ENCODE data around the gene ZNF592.

Gene ZNF592

DNA sequence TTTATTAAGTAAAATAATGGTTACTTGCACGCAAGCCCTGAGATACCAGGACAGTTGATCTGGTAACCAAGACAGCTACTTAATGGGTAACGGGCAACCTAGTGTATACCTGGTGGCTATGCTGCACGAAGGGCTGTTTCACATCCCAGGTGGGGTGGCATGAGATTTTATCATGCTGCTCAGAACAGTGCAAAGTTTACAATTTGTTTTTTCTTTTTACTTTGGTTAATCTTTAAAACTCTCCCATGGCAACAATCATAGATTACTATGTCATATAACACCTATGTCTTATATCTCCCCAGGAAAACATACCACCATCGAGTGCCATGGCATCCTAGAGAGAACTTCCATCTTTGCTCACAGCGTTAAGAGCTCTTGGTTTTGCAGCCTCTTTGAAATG is 103.8 kb downstream of the ZNF592 start (continued):
- TF ChIP-seq, protein P1, sequence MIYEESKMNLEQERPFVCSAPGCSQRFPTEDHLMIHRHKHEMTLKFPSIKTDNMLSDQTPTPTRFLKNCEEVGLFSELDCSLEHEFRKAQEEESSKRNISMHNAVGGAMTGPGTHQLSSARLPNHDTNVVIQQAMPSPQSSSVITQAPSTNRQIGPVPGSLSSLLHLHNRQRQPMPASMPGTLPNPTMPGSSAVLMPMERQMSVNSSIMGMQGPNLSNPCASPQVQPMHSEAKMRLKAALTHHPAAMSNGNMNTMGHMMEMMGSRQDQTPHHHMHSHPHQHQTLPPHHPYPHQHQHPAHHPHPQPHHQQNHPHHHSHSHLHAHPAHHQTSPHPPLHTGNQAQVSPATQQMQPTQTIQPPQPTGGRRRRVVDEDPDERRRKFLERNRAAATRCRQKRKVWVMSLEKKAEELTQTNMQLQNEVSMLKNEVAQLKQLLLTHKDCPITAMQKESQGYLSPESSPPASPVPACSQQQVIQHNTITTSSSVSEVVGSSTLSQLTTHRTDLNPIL (CRISPR knock-in tag; IDR thresholded peaks at IDR 0.05; ENCODE audit: low read depth), result no peak
- TF ChIP-seq RARB (CRISPR knock-in tag; IDR thresholded peaks at IDR 0.05) (no peak), TOX (CRISPR knock-in tag; IDR thresholded peaks at IDR 0.05; ENCODE audit: borderline replicate concordance) (no peak), ISL1 (CRISPR knock-in tag; IDR thresholded peaks at IDR 0.05) (no peak), SNAI2 (CRISPR knock-in tag; IDR thresholded peaks at IDR 0.05) (no peak), ARNTL (CRISPR knock-in tag; IDR thresholded peaks at IDR 0.05; ENCODE audit: borderline replicate concordance, low read depth) (no peak)

DNA sequence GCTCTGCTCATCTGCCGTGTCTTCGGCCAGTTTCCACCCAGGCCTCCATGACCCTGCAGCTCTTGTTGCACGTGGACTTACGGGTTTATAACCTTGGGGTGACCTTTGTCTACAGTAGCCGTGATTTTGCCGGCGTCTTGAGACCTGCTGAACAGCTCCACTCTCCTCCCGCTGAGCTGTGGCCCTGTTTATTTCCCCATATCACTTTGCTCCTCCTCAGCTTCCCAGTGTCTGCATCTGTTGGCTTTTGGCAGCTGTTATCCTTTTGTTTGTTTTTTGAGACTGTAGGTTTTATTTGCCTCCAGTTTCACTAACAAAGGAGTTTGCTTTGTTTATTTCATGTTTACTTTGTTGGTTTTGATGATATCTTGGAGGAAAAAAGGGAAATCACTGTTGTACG is 106.7 kb downstream of the ZNF592 start:
- no peak for ATAC-seq
- no peak for TF ChIP-seq OSR1 (CRISPR knock-in tag; IDR thresholded peaks at IDR 0.05)
- no peak for TF ChIP-seq TCF4 (CRISPR knock-in tag; IDR thresholded peaks at IDR 0.05; ENCODE audit: borderline replicate concordance)

DNA sequence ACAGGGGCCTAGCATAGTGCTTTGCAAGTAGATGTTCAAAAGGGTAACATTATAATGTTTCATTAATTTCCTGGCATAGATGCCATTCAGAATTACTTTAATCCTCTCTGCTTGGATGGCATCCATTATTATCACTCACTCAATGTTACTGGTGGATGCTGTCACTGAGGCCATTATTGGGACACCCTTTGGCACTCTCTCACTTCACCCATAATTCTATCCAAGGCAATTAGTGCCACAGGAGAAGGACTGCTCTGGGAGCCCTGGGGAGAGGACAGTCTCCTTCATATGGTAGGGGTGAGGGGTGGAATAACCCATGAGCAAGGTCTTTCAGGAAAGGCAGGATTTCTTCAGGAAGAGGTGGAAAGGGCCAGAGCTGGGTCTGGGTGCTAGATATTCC is 107.4 kb downstream of the ZNF592 start:
- no peak for TF ChIP-seq RARB (CRISPR knock-in tag; IDR thresholded peaks at IDR 0.05)
- TF ChIP-seq ZC3H10 (CRISPR knock-in tag; IDR thresholded peaks at IDR 0.05), result no peak
- no peak for TF ChIP-seq ESRRG (CRISPR knock-in tag; IDR thresholded peaks at IDR 0.05)
- TF ChIP-seq, protein P2, sequence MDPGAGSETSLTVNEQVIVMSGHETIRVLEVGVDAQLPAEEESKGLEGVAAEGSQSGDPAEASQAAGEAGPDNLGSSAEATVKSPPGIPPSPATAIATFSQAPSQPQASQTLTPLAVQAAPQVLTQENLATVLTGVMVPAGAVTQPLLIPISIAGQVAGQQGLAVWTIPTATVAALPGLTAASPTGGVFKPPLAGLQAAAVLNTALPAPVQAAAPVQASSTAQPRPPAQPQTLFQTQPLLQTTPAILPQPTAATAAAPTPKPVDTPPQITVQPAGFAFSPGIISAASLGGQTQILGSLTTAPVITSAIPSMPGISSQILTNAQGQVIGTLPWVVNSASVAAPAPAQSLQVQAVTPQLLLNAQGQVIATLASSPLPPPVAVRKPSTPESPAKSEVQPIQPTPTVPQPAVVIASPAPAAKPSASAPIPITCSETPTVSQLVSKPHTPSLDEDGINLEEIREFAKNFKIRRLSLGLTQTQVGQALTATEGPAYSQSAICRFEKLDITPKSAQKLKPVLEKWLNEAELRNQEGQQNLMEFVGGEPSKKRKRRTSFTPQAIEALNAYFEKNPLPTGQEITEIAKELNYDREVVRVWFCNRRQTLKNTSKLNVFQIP (CRISPR knock-in tag; IDR thresholded peaks at IDR 0.05; ENCODE audit: borderline replicate concordance, low read depth), result no peak
- no peak for TF ChIP-seq ZNF565 (CRISPR knock-in tag; conservative IDR thresholded peaks at IDR 0.05; ENCODE audit: low read depth)
- no peak for TF ChIP-seq TOX (CRISPR knock-in tag; IDR thresholded peaks at IDR 0.05; ENCODE audit: borderline replicate concordance)
- TF ChIP-seq ZFP30 (CRISPR knock-in tag; IDR thresholded peaks at IDR 0.05), result no peak
- TF ChIP-seq, protein P3, sequence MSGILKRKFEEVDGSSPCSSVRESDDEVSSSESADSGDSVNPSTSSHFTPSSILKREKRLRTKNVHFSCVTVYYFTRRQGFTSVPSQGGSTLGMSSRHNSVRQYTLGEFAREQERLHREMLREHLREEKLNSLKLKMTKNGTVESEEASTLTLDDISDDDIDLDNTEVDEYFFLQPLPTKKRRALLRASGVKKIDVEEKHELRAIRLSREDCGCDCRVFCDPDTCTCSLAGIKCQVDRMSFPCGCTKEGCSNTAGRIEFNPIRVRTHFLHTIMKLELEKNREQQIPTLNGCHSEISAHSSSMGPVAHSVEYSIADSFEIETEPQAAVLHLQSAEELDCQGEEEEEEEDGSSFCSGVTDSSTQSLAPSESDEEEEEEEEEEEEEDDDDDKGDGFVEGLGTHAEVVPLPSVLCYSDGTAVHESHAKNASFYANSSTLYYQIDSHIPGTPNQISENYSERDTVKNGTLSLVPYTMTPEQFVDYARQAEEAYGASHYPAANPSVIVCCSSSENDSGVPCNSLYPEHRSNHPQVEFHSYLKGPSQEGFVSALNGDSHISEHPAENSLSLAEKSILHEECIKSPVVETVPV (CRISPR knock-in tag; IDR thresholded peaks at IDR 0.05), result no peak
- no peak for TF ChIP-seq ARNTL (CRISPR knock-in tag; IDR thresholded peaks at IDR 0.05; ENCODE audit: borderline replicate concordance, low read depth)
- no peak for TF ChIP-seq GLIS3 (CRISPR knock-in tag; IDR thresholded peaks at IDR 0.05)
- ATAC-seq, result no peak
